Ascending aorta (tissue), 2 donors: ENCODE results near the gene SUCO. TPM values are rescaled to one million over a fixed set of nuclear protein-coding genes. Genes with fewer than 3 reads are reported as not detected.
"Not testable (repeated sequence)": the region's sequence is repeated elsewhere in the genome, so short reads cannot be mapped to it uniquely, and the experiment has no call there.

Experiments used
- DNase-seq, 2 donors: peaks; one replicate each; pipeline ENCODE4 v3.0.0-alpha.2; 2019; ENCODE audit warnings: low spot score in 2 of 2
- H3K27ac ChIP-seq, 2 donors: fragments of 200-600 bp; sonication (generic); one replicate each; pipeline ENCODE4 v1.5.1; 2016 to 2017; ENCODE audit warnings: mild to moderate bottlenecking in 1 of 2
- H3K27me3 ChIP-seq: fragments of 200-600 bp; sonication (generic); one replicate; pipeline ENCODE4 v1.5.1; 2017
- H3K36me3 ChIP-seq, 2 donors: fragments of 200-600 bp; sonication (generic); one replicate each; pipeline ENCODE4 v1.5.1; 2016
- H3K4me1 ChIP-seq, 2 donors: fragments of 200-600 bp; sonication (generic); one replicate each; pipeline ENCODE4 v1.5.1; 2016 to 2017; ENCODE audit warnings: mild to moderate bottlenecking in 1 of 2
- H3K4me3 ChIP-seq, 2 donors: fragments of 200-600 bp; sonication (generic); one replicate each; pipeline ENCODE4 v1.5.1; 2016 to 2017; ENCODE audit warnings: mild to moderate bottlenecking in 1 of 2
- H3K9me3 ChIP-seq, 2 donors: fragments of 200-600 bp; sonication (generic); one replicate each; pipeline ENCODE4 v1.5.1; 2016
- intact Hi-C: fragments of 100-400 bp; cut with DNase I; formaldehyde crosslinking; loops from one replicate; pipeline ENCODE4 v1.15.1; 2023
- total RNA-seq: library from RNA; depleted of rRNA; stranded (reverse); fragments of >200 nt; gene quantifications from one replicate; pipeline ENCODE4 v1.1.0, GENCODE V29; 2016
- TF ChIP-seq, protein P1 (sequence below), 3 experiments: fragments of 200-600 bp in 2 of 3; fragments of 450-650 bp in 1 of 3; sonication (generic) in 2 of 3; IDR thresholded peaks; one replicate each; pipeline ENCODE4 v1.5.1; 2016 to 2019; ENCODE audit warnings: antibody characterized with exemption in 3 of 3, mild to moderate bottlenecking in 1 of 3, moderate library complexity in 1 of 3

Gene SUCO
- total RNA-seq, 1 donor from 2014 or later = 7.8 TPM

GRCh38 chr1:172589553-172589952 is 56.6 kb downstream of the SUCO start:
- no peaks in the 10 kb centered on the region for H3K27me3 ChIP-seq
- peaks cover 13 to 31% of the 10 kb centered on the region in 2 donors for H3K36me3 ChIP-seq
- intact Hi-C loops = no loop called here
- H3K4me3 ChIP-seq = no peak overlapping the region
- TF ChIP-seq, protein P1, sequence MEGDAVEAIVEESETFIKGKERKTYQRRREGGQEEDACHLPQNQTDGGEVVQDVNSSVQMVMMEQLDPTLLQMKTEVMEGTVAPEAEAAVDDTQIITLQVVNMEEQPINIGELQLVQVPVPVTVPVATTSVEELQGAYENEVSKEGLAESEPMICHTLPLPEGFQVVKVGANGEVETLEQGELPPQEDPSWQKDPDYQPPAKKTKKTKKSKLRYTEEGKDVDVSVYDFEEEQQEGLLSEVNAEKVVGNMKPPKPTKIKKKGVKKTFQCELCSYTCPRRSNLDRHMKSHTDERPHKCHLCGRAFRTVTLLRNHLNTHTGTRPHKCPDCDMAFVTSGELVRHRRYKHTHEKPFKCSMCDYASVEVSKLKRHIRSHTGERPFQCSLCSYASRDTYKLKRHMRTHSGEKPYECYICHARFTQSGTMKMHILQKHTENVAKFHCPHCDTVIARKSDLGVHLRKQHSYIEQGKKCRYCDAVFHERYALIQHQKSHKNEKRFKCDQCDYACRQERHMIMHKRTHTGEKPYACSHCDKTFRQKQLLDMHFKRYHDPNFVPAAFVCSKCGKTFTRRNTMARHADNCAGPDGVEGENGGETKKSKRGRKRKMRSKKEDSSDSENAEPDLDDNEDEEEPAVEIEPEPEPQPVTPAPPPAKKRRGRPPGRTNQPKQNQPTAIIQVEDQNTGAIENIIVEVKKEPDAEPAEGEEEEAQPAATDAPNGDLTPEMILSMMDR (IDR thresholded peaks at IDR 0.05) = no peak
- no peak for DNase-seq
- H3K4me1 ChIP-seq = peaks cover 0 to 2% of the 10 kb centered on the region in 2 donors
- no peak overlapping the region for H3K27ac ChIP-seq
- no peaks in the 10 kb centered on the region for H3K9me3 ChIP-seq

DNA sequence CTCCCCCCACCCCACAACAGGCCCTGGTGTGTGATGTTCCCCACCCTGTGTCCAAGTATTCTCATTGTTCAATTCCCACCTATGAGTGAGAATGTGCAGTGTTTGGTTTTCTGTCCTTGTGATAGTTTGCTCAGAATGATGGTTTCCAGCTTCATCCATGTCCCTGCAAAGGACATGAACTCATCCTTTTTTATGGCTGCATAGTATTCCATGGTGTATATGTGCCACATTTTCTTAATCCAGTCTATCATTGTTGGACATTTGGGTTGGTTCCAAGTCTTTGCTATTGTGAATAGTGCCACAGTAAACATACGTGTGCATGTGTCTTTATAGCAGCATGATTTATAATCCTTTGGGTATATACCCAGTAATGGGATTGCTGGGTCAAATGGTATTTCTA is 58.5 kb downstream of the SUCO start:
- intact Hi-C loops = not testable (repeated sequence)
- H3K36me3 ChIP-seq = peaks cover 19 to 47% of the 10 kb centered on the region in 2 donors

GRCh38 chr1:172595066-172595465 is 62.1 kb downstream of the SUCO start:
- DNase-seq, intact Hi-C loops, H3K9me3 ChIP-seq, H3K27me3 ChIP-seq, H3K27ac ChIP-seq, H3K4me3 ChIP-seq, H3K4me1 ChIP-seq: not testable (repeated sequence)
- H3K36me3 ChIP-seq = peaks cover 19 to 42% of the 10 kb centered on the region in 2 donors

More for the DNA sequence above, 58.5 kb downstream of the SUCO start:
- H3K4me1 ChIP-seq, DNase-seq, H3K27ac ChIP-seq, H3K4me3 ChIP-seq, H3K27me3 ChIP-seq, H3K9me3 ChIP-seq: not testable (repeated sequence)

DNA sequence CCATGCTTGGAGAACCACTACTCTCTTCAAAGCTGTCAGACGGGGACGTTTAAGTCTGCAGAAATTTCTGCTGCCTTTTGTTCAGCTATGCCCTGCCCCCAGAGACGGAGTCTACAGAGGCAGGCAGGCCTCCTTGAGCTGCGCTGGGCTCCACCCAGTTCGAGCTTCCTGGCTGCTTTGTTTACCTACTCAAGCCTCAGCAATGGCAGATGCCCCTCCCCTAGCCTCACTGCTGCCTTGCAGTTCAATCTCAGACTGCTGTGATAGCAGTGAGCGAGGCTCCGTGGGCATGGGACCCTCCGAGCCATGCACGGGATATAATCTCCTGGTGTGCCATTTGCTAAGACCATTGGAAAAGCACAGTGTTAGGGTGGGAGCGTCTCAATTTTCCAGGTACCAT is 63.8 kb downstream of the SUCO start:
- DNase-seq, H3K9me3 ChIP-seq, intact Hi-C loops, H3K27me3 ChIP-seq, H3K27ac ChIP-seq, H3K4me1 ChIP-seq, H3K4me3 ChIP-seq: not testable (repeated sequence)
- peaks cover 15 to 41% of the 10 kb centered on the region in 2 donors for H3K36me3 ChIP-seq

- Histone ChIP-seq H3K27me3 (no peaks in the 10 kb centered on the region), H3K4me3 (no peak overlapping the region), H3K36me3 (peaks cover 15 to 50% of the 10 kb centered on the region in 2 donors), H3K27ac (no peak overlapping the region), H3K4me1 (no peaks in the 10 kb centered on the region), H3K9me3 (no peaks in the 10 kb centered on the region)
- TF ChIP-seq, protein P1 (IDR thresholded peaks at IDR 0.05) = no peak
- DNase-seq = no peak
- intact Hi-C loops = no loop called here
These were observed 67.0 kb downstream of the SUCO start for GRCh38 chr1:172599912-172600311.

GRCh38 chr1:172600615-172601014 is 67.7 kb downstream of the SUCO start:
- H3K36me3 ChIP-seq = peaks cover 15 to 51% of the 10 kb centered on the region in 2 donors
- no peak for DNase-seq
- intact Hi-C loops = no loop called here
- no peaks in the 10 kb centered on the region for H3K9me3 ChIP-seq
- H3K4me3 ChIP-seq = no peak overlapping the region
- H3K27me3 ChIP-seq = no peaks in the 10 kb centered on the region
- no peaks in the 10 kb centered on the region for H3K4me1 ChIP-seq
- TF ChIP-seq, protein P1 (IDR thresholded peaks at IDR 0.05) = no peak
- H3K27ac ChIP-seq = no peak overlapping the region

DNA sequence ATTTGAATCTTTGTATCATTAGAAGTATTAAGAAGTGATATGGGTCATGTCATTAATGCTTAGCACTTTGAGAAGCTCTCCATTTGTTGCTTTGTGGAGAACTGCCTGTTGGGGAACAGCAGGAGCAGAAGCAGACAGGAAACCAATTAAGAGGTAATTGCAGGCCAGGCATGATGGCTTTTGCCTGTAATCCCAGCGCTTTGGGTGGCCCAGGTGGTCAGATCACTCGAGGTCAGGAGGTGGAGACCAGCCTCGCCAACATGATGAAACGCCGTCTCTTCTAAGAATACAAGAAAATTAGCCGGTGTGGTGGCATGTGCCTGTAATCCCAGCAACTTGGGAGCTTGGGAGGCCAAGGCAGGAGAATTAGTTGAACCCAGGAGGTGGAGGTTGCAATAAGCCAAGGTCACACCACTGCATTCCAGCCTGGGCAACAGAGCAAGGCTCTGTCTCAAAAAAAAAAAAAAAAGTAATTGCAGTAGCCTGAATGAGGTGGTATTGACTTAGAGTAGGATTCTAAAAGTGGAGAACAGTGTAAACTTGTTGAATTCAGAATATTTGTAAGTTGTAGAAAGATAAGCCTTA is 68.2 kb downstream of the SUCO start:
- H3K36me3 ChIP-seq = peaks cover 12 to 46% of the 10 kb centered on the region in 2 donors
- TF ChIP-seq, protein P1 (IDR thresholded peaks at IDR 0.05) = no peak
- intact Hi-C loops = no loop called here

More for the DNA sequence above, 68.2 kb downstream of the SUCO start:
- H3K27ac ChIP-seq = no peak overlapping the region
- no peaks in the 10 kb centered on the region for H3K27me3 ChIP-seq
- DNase-seq = no peak
- no peaks in the 10 kb centered on the region for H3K4me1 ChIP-seq
- no peaks in the 10 kb centered on the region for H3K9me3 ChIP-seq
- no peak overlapping the region for H3K4me3 ChIP-seq
